GM23338 (cell line): ENCODE measurements around the gene NTMT1. TPM values are rescaled to one million over a fixed set of nuclear protein-coding genes. Genes with fewer than 3 reads are reported as not detected.
A peak's percentile ranks its signal among the peaks of the same experiment; 100 is the strongest.

ENCODE experiments used
- ATAC-seq: fragments of 200-7000 bp; cut with Tn5 transposase; 3 replicates; pipeline ENCODE4 v1.9.1; 2020
- DNase-seq: peaks from one replicate; pipeline ENCODE4 v3.0.0-alpha.2; 2015; ENCODE audit warnings: low spot score
- H2AFZ ChIP-seq: fragments of 200-600 bp; sonication (generic); 2 replicates; pipeline ENCODE4 v1.8.0; 2016; ENCODE audit warnings: antibody characterized with exemption, mild to moderate bottlenecking, moderate library complexity
- H3F3A ChIP-seq: fragments of 200-600 bp; sonication (generic); replicated peaks from 2 replicates; pipeline ENCODE4 v1.8.0; 2017; ENCODE audit warnings: antibody characterized with exemption, mixed run types, low read depth
- H3K27ac ChIP-seq: fragments of 200-600 bp; sonication (generic); 2 replicates; pipeline ENCODE4 v1.6.1; 2016; ENCODE audit warnings: low read depth
- H3K27me3 ChIP-seq: fragments of 200-600 bp; sonication (generic); 2 replicates; pipeline ENCODE4 v1.8.0; 2016; ENCODE audit warnings: mild to moderate bottlenecking, mixed run types, moderate library complexity; ENCODE audit not compliant: insufficient read depth
- H3K36me3 ChIP-seq: fragments of 200-600 bp; sonication (generic); 2 replicates; pipeline ENCODE4 v1.8.0; 2016; ENCODE audit warnings: mild to moderate bottlenecking; ENCODE audit not compliant: insufficient read depth
- H3K4me1 ChIP-seq: fragments of 200-600 bp; sonication (generic); 2 replicates; pipeline ENCODE4 v1.8.0; 2016; ENCODE audit warnings: mild to moderate bottlenecking, moderate library complexity; ENCODE audit not compliant: insufficient read depth
- H3K4me2 ChIP-seq: fragments of 200-600 bp; sonication (generic); 2 replicates; pipeline ENCODE4 v1.7.1; 2017; ENCODE audit warnings: mixed run types
- H3K4me3 ChIP-seq: fragments of 200-600 bp; sonication (generic); 2 replicates; pipeline ENCODE4 v1.6.1; 2016; ENCODE audit warnings: mixed run types
- H3K79me2 ChIP-seq: fragments of 200-600 bp; sonication (generic); replicated peaks from 2 replicates; pipeline ENCODE4 v1.8.0; 2017; ENCODE audit warnings: mild to moderate bottlenecking; ENCODE audit not compliant: insufficient read depth
- H3K9me2 ChIP-seq: fragments of 200-600 bp; sonication (generic); 2 replicates; pipeline ENCODE4 v1.8.0; 2017; ENCODE audit not compliant: insufficient read depth
- H4K20me1 ChIP-seq: fragments of 200-600 bp; sonication (generic); replicated peaks from 2 replicates; pipeline ENCODE4 v1.8.0; 2017; ENCODE audit warnings: mild to moderate bottlenecking; ENCODE audit not compliant: insufficient read depth
- H3K27ac Mint-ChIP-seq: 2 replicates; pipeline ENCODE4 v1.8.0; 2020; ENCODE audit warnings: inconsistent platforms, mild to moderate bottlenecking, moderate library complexity, mixed read lengths
- H3K27me3 Mint-ChIP-seq: 3 replicates; pipeline ENCODE4 v1.8.0; 2022; ENCODE audit warnings: low read depth, mild to moderate bottlenecking, moderate library complexity, mixed read lengths, inconsistent platforms; ENCODE audit not compliant: insufficient read depth, poor library complexity
- H3K36me3 Mint-ChIP-seq: 3 replicates; pipeline ENCODE4 v1.8.0; 2021; ENCODE audit warnings: low read depth, mild to moderate bottlenecking, inconsistent platforms, moderate library complexity, mixed read lengths
- H3K4me1 Mint-ChIP-seq: 3 replicates; pipeline ENCODE4 v1.8.0; 2020; ENCODE audit warnings: mild to moderate bottlenecking, inconsistent platforms, mixed read lengths
- H3K4me3 Mint-ChIP-seq: 3 replicates; pipeline ENCODE4 v1.8.0; 2021; ENCODE audit warnings: moderate library complexity, mild to moderate bottlenecking, inconsistent platforms, mixed read lengths
- H3K9me3 Mint-ChIP-seq: 3 replicates; pipeline ENCODE4 v1.8.0; 2020; ENCODE audit warnings: moderate library complexity, mild to moderate bottlenecking, inconsistent platforms, mixed read lengths
- CTCF ChIP-seq, 2 experiments: fragments of 200-600 bp in 1 of 2; sonication (generic) in 1 of 2; conservative IDR thresholded peaks; 2 replicates each; pipeline versions ENCODE4 v1.5.1 to v1.6.1; 2016 to 2017; ENCODE audit warnings: antibody characterized with exemption in 2 of 2, low read depth in 2 of 2, mild to moderate bottlenecking in 2 of 2, moderate library complexity in 1 of 2
- ETS1 ChIP-seq: IDR thresholded peaks from 2 replicates; pipeline ENCODE4 v1.6.1; 2016; ENCODE audit warnings: antibody characterized with exemption
- EZH2 ChIP-seq: fragments of 200-600 bp; sonication (generic); IDR thresholded peaks from one replicate; pipeline ENCODE4 v1.8.0; 2017; ENCODE audit warnings: antibody characterized with exemption, mild to moderate bottlenecking, low read depth; ENCODE audit not compliant: unreplicated experiment
- JUNB ChIP-seq: IDR thresholded peaks from one replicate; pipeline ENCODE4 v1.6.1; 2016; ENCODE audit warnings: antibody characterized with exemption; ENCODE audit not compliant: unreplicated experiment
- NANOG ChIP-seq: IDR thresholded peaks from 2 replicates; pipeline ENCODE4 v1.6.1; 2016; ENCODE audit warnings: antibody characterized with exemption, borderline replicate concordance
- REST ChIP-seq: IDR thresholded peaks from one replicate; pipeline ENCODE4 v1.6.1; 2018; ENCODE audit warnings: antibody characterized with exemption; ENCODE audit not compliant: unreplicated experiment
- STAT1 ChIP-seq: IDR thresholded peaks from one replicate; pipeline ENCODE4 v1.6.1; 2016; ENCODE audit warnings: antibody characterized with exemption; ENCODE audit not compliant: unreplicated experiment
- ZNF114 ChIP-seq: fragments of 250-450 bp; sonication (Bioruptor Pico); IDR thresholded peaks from 2 replicates; pipeline ENCODE4 v1.5.0; 2020; ENCODE audit warnings: mild to moderate bottlenecking, moderate library complexity
- ZNF331 ChIP-seq: fragments of 250-450 bp; sonication (Bioruptor Pico); IDR thresholded peaks from 2 replicates; pipeline ENCODE4 v1.5.0; 2020; ENCODE audit warnings: low read depth, mild to moderate bottlenecking, moderate library complexity
- polyA plus RNA-seq: library from polyadenylated mRNA; unstranded; fragments of >200 nt; fragmentation: Nextera tagmentation; extraction: Ambion mirVana; gene quantifications from 2 replicates; pipeline ENCODE4 v1.2.1, GENCODE V29; 2016
- total RNA-seq: library from RNA; depleted of rRNA; stranded (reverse); fragments of >200 nt; shearing (Covaris generic); gene quantifications from 2 replicates; pipeline ENCODE4 v1.2.3, GENCODE V29; 2014

The NTMT1 gene
- total and polyA plus RNA-seq, 2 experiments from 2014 or later = 59.4 to 108 TPM

GRCh38 chr9:129594632-129595031, 31.3 kb upstream of the NTMT1 start (continued):
- TF ChIP-seq ETS1 (no peak), ZNF114 (CRISPR knock-in tag) (no peak), JUNB (no peak), REST (no peak)

- 0 out of 3 replicates have a peak overlapping the region, but pooled peaks have one; percentile 18 for H3K4me3 Mint-ChIP-seq
- H3K27ac Mint-ChIP-seq = no peak overlapping the region
- H4K20me1 ChIP-seq = no peaks in the 10 kb centered on the region
- no peaks in the 10 kb centered on the region for H3K9me3 Mint-ChIP-seq
- no peaks in the 10 kb centered on the region for H3K36me3 ChIP-seq
- H3K4me2 ChIP-seq = no peak overlapping the region
- DNase-seq = no peak
- H3K9me2 ChIP-seq = no peaks in the 10 kb centered on the region
- H2AFZ ChIP-seq = no peak overlapping the region
- peaks cover 26% of the 10 kb centered on the region for H3K4me1 ChIP-seq
- H3F3A ChIP-seq = no peaks in the 10 kb centered on the region
- H3K27me3 ChIP-seq = peaks cover 57% of the 10 kb centered on the region
- H3K27ac ChIP-seq = no peak overlapping the region
- peaks cover 41% of the 10 kb centered on the region for H3K4me1 Mint-ChIP-seq
- ATAC-seq = no peak
- no peaks in the 10 kb centered on the region for H3K79me2 ChIP-seq
- H3K36me3 Mint-ChIP-seq = no peaks in the 10 kb centered on the region
- H3K27me3 Mint-ChIP-seq = peaks cover 61% of the 10 kb centered on the region
- no peak overlapping the region for H3K4me3 ChIP-seq
- TF ChIP-seq NANOG = no peak
- TF ChIP-seq ZNF114 (CRISPR knock-in tag) = no peak
- TF ChIP-seq REST = no peak
- no peak for TF ChIP-seq ETS1
- no peak for TF ChIP-seq STAT1
- TF ChIP-seq CTCF (conservative IDR thresholded peaks at IDR 0.05; ENCODE audit: low read depth in 2 of 2) = no peak
- TF ChIP-seq JUNB = no peak
- no peak for TF ChIP-seq EZH2
- TF ChIP-seq ZNF331 (CRISPR knock-in tag) = no peak
Observed at GRCh38 chr9:129595311-129595741, 30.6 kb upstream of the NTMT1 start.
